PFSK-1 (cell line): ENCODE results near the gene ICA1.

ENCODE experiments used
- FOXP2 ChIP-seq: optimal IDR thresholded peaks from 2 replicates; pipeline ENCODE3; 2011; ENCODE audit warnings: borderline replicate concordance, control low read depth, inconsistent platforms; ENCODE audit not compliant: insufficient read depth; ENCODE audit errors: extremely low read length, extremely low read depth
- POLR2AphosphoS5 ChIP-seq: IDR thresholded peaks from 2 replicates; pipeline ENCODE4 v1.6.1; 2012; ENCODE audit warnings: low read depth, mild to moderate bottlenecking, control low read depth, low read length, moderate library complexity
- REST ChIP-seq, 2 experiments: IDR thresholded peaks; 2 replicates each; pipeline versions ENCODE4 v1.6.1 to v1.8.0; 2011 to 2012; ENCODE audit warnings: low read depth in 2 of 2, low read length in 2 of 2, control low read depth in 1 of 2, inconsistent platforms in 1 of 2, mild to moderate bottlenecking in 1 of 2, moderate library complexity in 1 of 2; ENCODE audit not compliant: insufficient read depth in 1 of 2
- SIN3A ChIP-seq: IDR thresholded peaks from 2 replicates; pipeline ENCODE4 v1.6.1; 2012; ENCODE audit warnings: mild to moderate bottlenecking, low read length, moderate library complexity, borderline replicate concordance; ENCODE audit not compliant: insufficient read depth
- TAF1 ChIP-seq: IDR thresholded peaks from 2 replicates; pipeline ENCODE4 v1.6.1; 2012; ENCODE audit warnings: low read length, control low read depth, borderline replicate concordance; ENCODE audit not compliant: insufficient read depth

The ICA1 gene

GRCh38 chr7:8296362-8296659, 34.3 kb upstream of the ICA1 start:
- TF ChIP-seq TAF1, result no peak
- no peak for TF ChIP-seq SIN3A
- no peak for TF ChIP-seq FOXP2
- TF ChIP-seq REST (IDR thresholded peaks at IDR 0.05; ENCODE audit: insufficient read depth in 1 of 2, low read depth in 2 of 2, low read length in 2 of 2), result no peak
- TF ChIP-seq POLR2AphosphoS5, result no peak

GRCh38 chr7:8295638-8296361, 33.8 kb upstream of the ICA1 start:
- TF ChIP-seq FOXP2 (no peak), POLR2AphosphoS5 (no peak), SIN3A (no peak), TAF1 (no peak), REST (IDR thresholded peaks at IDR 0.05; ENCODE audit: insufficient read depth in 1 of 2, low read depth in 2 of 2, low read length in 2 of 2) (no peak)

- TF ChIP-seq FOXP2 (no peak), REST (IDR thresholded peaks at IDR 0.05; ENCODE audit: insufficient read depth in 1 of 2, low read depth in 2 of 2, low read length in 2 of 2) (no peak), POLR2AphosphoS5 (no peak), SIN3A (no peak), TAF1 (no peak)
Measured at GRCh38 chr7:8291397-8292141, 29.6 kb upstream of the ICA1 start.

- TF ChIP-seq REST (IDR thresholded peaks at IDR 0.05; ENCODE audit: insufficient read depth in 1 of 2, low read depth in 2 of 2, low read length in 2 of 2) (no peak), FOXP2 (no peak), POLR2AphosphoS5 (no peak), SIN3A (no peak), TAF1 (no peak)
Measured at GRCh38 chr7:8290645-8291308, 28.8 kb upstream of the ICA1 start.
